Fibroblast of pulmonary artery (primary cell): Measurements from ENCODE around the gene PDZD2.

Source experiments
- DNase-seq: peaks from one replicate; pipeline ENCODE4 v3.0.0-alpha.2; 2010; ENCODE audit warnings: low read depth
- H3K4me3 ChIP-seq: replicated peaks from 2 replicates; pipeline ENCODE4 v1.5.1; 2011; ENCODE audit warnings: low read depth, mild to moderate bottlenecking, control low read depth, low read length, moderate library complexity
- CTCF ChIP-seq: IDR thresholded peaks from 2 replicates; pipeline ENCODE4 v1.5.1; 2011; ENCODE audit warnings: mild to moderate bottlenecking, control low read depth, low read length, inconsistent platforms; ENCODE audit errors: missing control alignments

The PDZD2 gene

GRCh38 chr5:32018476-32019436 lies 379.8 kb downstream of the PDZD2 start:
- TF ChIP-seq CTCF, result no peak
- no peak for DNase-seq
- H3K4me3 ChIP-seq, result no peak overlapping the region

GRCh38 chr5:32020271-32020670 lies 381.3 kb downstream of the PDZD2 start:
- TF ChIP-seq CTCF, result no peak
- no peak for DNase-seq
- H3K4me3 ChIP-seq, result no peak overlapping the region

GRCh38 chr5:32020946-32021345 lies 382.0 kb downstream of the PDZD2 start:
- no peak for DNase-seq
- TF ChIP-seq CTCF, result no peak
- no peak overlapping the region for H3K4me3 ChIP-seq

- no peak for TF ChIP-seq CTCF
- DNase-seq, result no peak
- no peak overlapping the region for H3K4me3 ChIP-seq
Observed at GRCh38 chr5:32021771-32022170, 382.8 kb downstream of the PDZD2 start.

GRCh38 chr5:32022638-32023037 lies 383.7 kb downstream of the PDZD2 start:
- H3K4me3 ChIP-seq, result no peak overlapping the region
- no peak for TF ChIP-seq CTCF
- no peak for DNase-seq

- no peak for TF ChIP-seq CTCF
- no peak for DNase-seq
- H3K4me3 ChIP-seq, result no peak overlapping the region
Observed at GRCh38 chr5:32023816-32024215, 384.9 kb downstream of the PDZD2 start.

GRCh38 chr5:32024751-32025150 lies 385.8 kb downstream of the PDZD2 start:
- DNase-seq, result no peak
- no peak overlapping the region for H3K4me3 ChIP-seq
- TF ChIP-seq CTCF, result no peak
